GM23338 (cell line): ENCODE data around the gene MKRN1. TPM values are rescaled to one million over a fixed set of nuclear protein-coding genes. Genes with fewer than 3 reads are reported as not detected.

ENCODE experiments used
- ATAC-seq: fragments of 200-7000 bp; cut with Tn5 transposase; 3 replicates; pipeline ENCODE4 v1.9.1; 2020
- DNase-seq: peaks from one replicate; pipeline ENCODE4 v3.0.0-alpha.2; 2015; ENCODE audit warnings: low spot score
- H2AFZ ChIP-seq: fragments of 200-600 bp; sonication (generic); 2 replicates; pipeline ENCODE4 v1.8.0; 2016; ENCODE audit warnings: antibody characterized with exemption, mild to moderate bottlenecking, moderate library complexity
- H3F3A ChIP-seq: fragments of 200-600 bp; sonication (generic); replicated peaks from 2 replicates; pipeline ENCODE4 v1.8.0; 2017; ENCODE audit warnings: antibody characterized with exemption, mixed run types, low read depth
- H3K27ac ChIP-seq: fragments of 200-600 bp; sonication (generic); 2 replicates; pipeline ENCODE4 v1.6.1; 2016; ENCODE audit warnings: low read depth
- H3K27me3 ChIP-seq: fragments of 200-600 bp; sonication (generic); 2 replicates; pipeline ENCODE4 v1.8.0; 2016; ENCODE audit warnings: mild to moderate bottlenecking, mixed run types, moderate library complexity; ENCODE audit not compliant: insufficient read depth
- H3K36me3 ChIP-seq: fragments of 200-600 bp; sonication (generic); 2 replicates; pipeline ENCODE4 v1.8.0; 2016; ENCODE audit warnings: mild to moderate bottlenecking; ENCODE audit not compliant: insufficient read depth
- H3K4me1 ChIP-seq: fragments of 200-600 bp; sonication (generic); 2 replicates; pipeline ENCODE4 v1.8.0; 2016; ENCODE audit warnings: mild to moderate bottlenecking, moderate library complexity; ENCODE audit not compliant: insufficient read depth
- H3K4me2 ChIP-seq: fragments of 200-600 bp; sonication (generic); 2 replicates; pipeline ENCODE4 v1.7.1; 2017; ENCODE audit warnings: mixed run types
- H3K4me3 ChIP-seq: fragments of 200-600 bp; sonication (generic); 2 replicates; pipeline ENCODE4 v1.6.1; 2016; ENCODE audit warnings: mixed run types
- H3K79me2 ChIP-seq: fragments of 200-600 bp; sonication (generic); replicated peaks from 2 replicates; pipeline ENCODE4 v1.8.0; 2017; ENCODE audit warnings: mild to moderate bottlenecking; ENCODE audit not compliant: insufficient read depth
- H3K9me2 ChIP-seq: fragments of 200-600 bp; sonication (generic); 2 replicates; pipeline ENCODE4 v1.8.0; 2017; ENCODE audit not compliant: insufficient read depth
- H4K20me1 ChIP-seq: fragments of 200-600 bp; sonication (generic); replicated peaks from 2 replicates; pipeline ENCODE4 v1.8.0; 2017; ENCODE audit warnings: mild to moderate bottlenecking; ENCODE audit not compliant: insufficient read depth
- H3K27ac Mint-ChIP-seq: 2 replicates; pipeline ENCODE4 v1.8.0; 2020; ENCODE audit warnings: inconsistent platforms, mild to moderate bottlenecking, moderate library complexity, mixed read lengths
- H3K27me3 Mint-ChIP-seq: 3 replicates; pipeline ENCODE4 v1.8.0; 2022; ENCODE audit warnings: low read depth, mild to moderate bottlenecking, moderate library complexity, mixed read lengths, inconsistent platforms; ENCODE audit not compliant: insufficient read depth, poor library complexity
- H3K36me3 Mint-ChIP-seq: 3 replicates; pipeline ENCODE4 v1.8.0; 2021; ENCODE audit warnings: low read depth, mild to moderate bottlenecking, inconsistent platforms, moderate library complexity, mixed read lengths
- H3K4me1 Mint-ChIP-seq: 3 replicates; pipeline ENCODE4 v1.8.0; 2020; ENCODE audit warnings: mild to moderate bottlenecking, inconsistent platforms, mixed read lengths
- H3K4me3 Mint-ChIP-seq: 3 replicates; pipeline ENCODE4 v1.8.0; 2021; ENCODE audit warnings: moderate library complexity, mild to moderate bottlenecking, inconsistent platforms, mixed read lengths
- H3K9me3 Mint-ChIP-seq: 3 replicates; pipeline ENCODE4 v1.8.0; 2020; ENCODE audit warnings: moderate library complexity, mild to moderate bottlenecking, inconsistent platforms, mixed read lengths
- CREB1 ChIP-seq: fragments of 250-450 bp; sonication (Bioruptor Pico); IDR thresholded peaks from 2 replicates; pipeline ENCODE4 v1.5.0; 2020; ENCODE audit warnings: low read depth, mild to moderate bottlenecking, moderate library complexity
- EZH2 ChIP-seq: fragments of 200-600 bp; sonication (generic); IDR thresholded peaks from one replicate; pipeline ENCODE4 v1.8.0; 2017; ENCODE audit warnings: antibody characterized with exemption, mild to moderate bottlenecking, low read depth; ENCODE audit not compliant: unreplicated experiment
- NANOG ChIP-seq: IDR thresholded peaks from 2 replicates; pipeline ENCODE4 v1.6.1; 2016; ENCODE audit warnings: antibody characterized with exemption, borderline replicate concordance
- POLR2AphosphoS5 ChIP-seq: IDR thresholded peaks from 2 replicates; pipeline ENCODE4 v1.6.1; 2016; ENCODE audit warnings: antibody characterized with exemption, low read depth
- polyA plus RNA-seq: library from polyadenylated mRNA; unstranded; fragments of >200 nt; fragmentation: Nextera tagmentation; extraction: Ambion mirVana; gene quantifications from 2 replicates; pipeline ENCODE4 v1.2.1, GENCODE V29; 2016
- total RNA-seq: library from RNA; depleted of rRNA; stranded (reverse); fragments of >200 nt; shearing (Covaris generic); gene quantifications from 2 replicates; pipeline ENCODE4 v1.2.3, GENCODE V29; 2014
- TF ChIP-seq, protein P1 (sequence below), 2 experiments: fragments of 200-600 bp in 1 of 2; sonication (generic) in 1 of 2; conservative IDR thresholded peaks; 2 replicates each; pipeline versions ENCODE4 v1.5.1 to v1.6.1; 2016 to 2017; ENCODE audit warnings: antibody characterized with exemption in 2 of 2, low read depth in 2 of 2, mild to moderate bottlenecking in 2 of 2, moderate library complexity in 1 of 2
- TF ChIP-seq, protein P2 (sequence below): IDR thresholded peaks from one replicate; pipeline ENCODE4 v1.6.1; 2018; ENCODE audit warnings: antibody characterized with exemption; ENCODE audit not compliant: unreplicated experiment
- TF ChIP-seq, protein P3 (sequence below): IDR thresholded peaks from 2 replicates; pipeline ENCODE4 v1.6.1; 2016; ENCODE audit warnings: antibody characterized with exemption

The MKRN1 gene
- total and polyA plus RNA-seq, 2 experiments from 2014 or later: 65.0 to 86.8 TPM

- no peak overlapping the region for H3K4me3 ChIP-seq
- H3K9me2 ChIP-seq: no peaks in the 10 kb centered on the region
- no peaks in the 10 kb centered on the region for H4K20me1 ChIP-seq
- no peaks in the 10 kb centered on the region for H3K36me3 ChIP-seq
- H3K79me2 ChIP-seq: no peaks in the 10 kb centered on the region
- Mint-ChIP-seq H3K27ac (peak overlapping the region; percentile 59; the same call in 1 of the 2 replicates), H3K9me3 (no peaks in the 10 kb centered on the region), H3K4me1 (peaks cover 16% of the 10 kb centered on the region), H3K36me3 (no peaks in the 10 kb centered on the region), H3K4me3 (no peak overlapping the region), H3K27me3 (peaks cover 6% of the 10 kb centered on the region)
- H3K27ac ChIP-seq: 0 out of 2 replicates have a peak overlapping the region, but pooled peaks have one; percentile 32
- no peak for TF ChIP-seq POLR2AphosphoS5
- TF ChIP-seq, protein P1, sequence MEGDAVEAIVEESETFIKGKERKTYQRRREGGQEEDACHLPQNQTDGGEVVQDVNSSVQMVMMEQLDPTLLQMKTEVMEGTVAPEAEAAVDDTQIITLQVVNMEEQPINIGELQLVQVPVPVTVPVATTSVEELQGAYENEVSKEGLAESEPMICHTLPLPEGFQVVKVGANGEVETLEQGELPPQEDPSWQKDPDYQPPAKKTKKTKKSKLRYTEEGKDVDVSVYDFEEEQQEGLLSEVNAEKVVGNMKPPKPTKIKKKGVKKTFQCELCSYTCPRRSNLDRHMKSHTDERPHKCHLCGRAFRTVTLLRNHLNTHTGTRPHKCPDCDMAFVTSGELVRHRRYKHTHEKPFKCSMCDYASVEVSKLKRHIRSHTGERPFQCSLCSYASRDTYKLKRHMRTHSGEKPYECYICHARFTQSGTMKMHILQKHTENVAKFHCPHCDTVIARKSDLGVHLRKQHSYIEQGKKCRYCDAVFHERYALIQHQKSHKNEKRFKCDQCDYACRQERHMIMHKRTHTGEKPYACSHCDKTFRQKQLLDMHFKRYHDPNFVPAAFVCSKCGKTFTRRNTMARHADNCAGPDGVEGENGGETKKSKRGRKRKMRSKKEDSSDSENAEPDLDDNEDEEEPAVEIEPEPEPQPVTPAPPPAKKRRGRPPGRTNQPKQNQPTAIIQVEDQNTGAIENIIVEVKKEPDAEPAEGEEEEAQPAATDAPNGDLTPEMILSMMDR (conservative IDR thresholded peaks at IDR 0.05; ENCODE audit: low read depth in 2 of 2): peak in 1 of 2 experiments; percentile 22; a peak in 1 of 4 replicates
- peak overlapping the region; percentile 38 for H2AFZ ChIP-seq
- DNase-seq (peak; percentile 64), ATAC-seq (peak; percentile 96)
- peaks cover 13% of the 10 kb centered on the region; the same call in 1 of the 2 replicates for H3K4me1 ChIP-seq
- H3F3A ChIP-seq: no peaks in the 10 kb centered on the region
- H3K27me3 ChIP-seq: no peaks in the 10 kb centered on the region
- peak overlapping the region; percentile 64; the same call in 1 of the 2 replicates for H3K4me2 ChIP-seq
Observed at GRCh38 chr7:140506788-140507464, 27.6 kb upstream of the MKRN1 start.

DNA sequence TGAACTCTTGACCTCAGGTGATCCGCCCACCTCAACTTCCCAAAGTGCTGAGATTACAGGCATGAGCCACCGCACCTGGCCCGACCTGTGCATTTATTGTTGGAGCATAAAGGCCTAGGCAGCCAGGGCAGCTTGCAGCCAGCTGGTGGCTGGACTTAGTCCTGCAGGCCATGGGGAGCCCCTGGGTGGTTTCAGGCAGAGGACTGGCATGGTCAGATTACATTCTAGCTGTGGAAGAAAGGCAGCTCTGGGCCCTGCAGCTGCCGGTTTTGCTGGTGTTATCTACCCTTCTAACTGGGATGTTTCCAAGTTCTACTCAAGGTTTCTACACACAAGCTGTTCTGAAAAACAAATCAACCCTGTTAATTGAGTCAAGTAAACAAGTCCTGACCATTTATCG, 22.7 kb upstream of the MKRN1 start:
- no peaks in the 10 kb centered on the region for H3K9me3 Mint-ChIP-seq
- no peaks in the 10 kb centered on the region for H3K27me3 ChIP-seq
- no peaks in the 10 kb centered on the region for H3K36me3 Mint-ChIP-seq
- H3K79me2 ChIP-seq: no peaks in the 10 kb centered on the region
- H3K4me1 ChIP-seq: peaks cover 9% of the 10 kb centered on the region; the same call in 1 of the 2 replicates
- H3K4me3 Mint-ChIP-seq: no peak overlapping the region
- DNase-seq (no peak), ATAC-seq (peak; percentile 40)
- H4K20me1 ChIP-seq: no peaks in the 10 kb centered on the region
- H3K36me3 ChIP-seq: no peaks in the 10 kb centered on the region
- H3K27ac Mint-ChIP-seq: no peak overlapping the region
- H3K9me2 ChIP-seq: no peaks in the 10 kb centered on the region
- peaks cover 6% of the 10 kb centered on the region for H3K27me3 Mint-ChIP-seq
- peaks cover 7% of the 10 kb centered on the region for H3K4me1 Mint-ChIP-seq
- H2AFZ ChIP-seq: no peak overlapping the region
- no peak overlapping the region for H3K4me3 ChIP-seq
- no peak overlapping the region for H3K27ac ChIP-seq
- H3F3A ChIP-seq: no peaks in the 10 kb centered on the region
- H3K4me2 ChIP-seq: no peak overlapping the region
- TF ChIP-seq POLR2AphosphoS5: no peak
- TF ChIP-seq, protein P2, sequence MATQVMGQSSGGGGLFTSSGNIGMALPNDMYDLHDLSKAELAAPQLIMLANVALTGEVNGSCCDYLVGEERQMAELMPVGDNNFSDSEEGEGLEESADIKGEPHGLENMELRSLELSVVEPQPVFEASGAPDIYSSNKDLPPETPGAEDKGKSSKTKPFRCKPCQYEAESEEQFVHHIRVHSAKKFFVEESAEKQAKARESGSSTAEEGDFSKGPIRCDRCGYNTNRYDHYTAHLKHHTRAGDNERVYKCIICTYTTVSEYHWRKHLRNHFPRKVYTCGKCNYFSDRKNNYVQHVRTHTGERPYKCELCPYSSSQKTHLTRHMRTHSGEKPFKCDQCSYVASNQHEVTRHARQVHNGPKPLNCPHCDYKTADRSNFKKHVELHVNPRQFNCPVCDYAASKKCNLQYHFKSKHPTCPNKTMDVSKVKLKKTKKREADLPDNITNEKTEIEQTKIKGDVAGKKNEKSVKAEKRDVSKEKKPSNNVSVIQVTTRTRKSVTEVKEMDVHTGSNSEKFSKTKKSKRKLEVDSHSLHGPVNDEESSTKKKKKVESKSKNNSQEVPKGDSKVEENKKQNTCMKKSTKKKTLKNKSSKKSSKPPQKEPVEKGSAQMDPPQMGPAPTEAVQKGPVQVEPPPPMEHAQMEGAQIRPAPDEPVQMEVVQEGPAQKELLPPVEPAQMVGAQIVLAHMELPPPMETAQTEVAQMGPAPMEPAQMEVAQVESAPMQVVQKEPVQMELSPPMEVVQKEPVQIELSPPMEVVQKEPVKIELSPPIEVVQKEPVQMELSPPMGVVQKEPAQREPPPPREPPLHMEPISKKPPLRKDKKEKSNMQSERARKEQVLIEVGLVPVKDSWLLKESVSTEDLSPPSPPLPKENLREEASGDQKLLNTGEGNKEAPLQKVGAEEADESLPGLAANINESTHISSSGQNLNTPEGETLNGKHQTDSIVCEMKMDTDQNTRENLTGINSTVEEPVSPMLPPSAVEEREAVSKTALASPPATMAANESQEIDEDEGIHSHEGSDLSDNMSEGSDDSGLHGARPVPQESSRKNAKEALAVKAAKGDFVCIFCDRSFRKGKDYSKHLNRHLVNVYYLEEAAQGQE: no peak
- TF ChIP-seq, protein P3, sequence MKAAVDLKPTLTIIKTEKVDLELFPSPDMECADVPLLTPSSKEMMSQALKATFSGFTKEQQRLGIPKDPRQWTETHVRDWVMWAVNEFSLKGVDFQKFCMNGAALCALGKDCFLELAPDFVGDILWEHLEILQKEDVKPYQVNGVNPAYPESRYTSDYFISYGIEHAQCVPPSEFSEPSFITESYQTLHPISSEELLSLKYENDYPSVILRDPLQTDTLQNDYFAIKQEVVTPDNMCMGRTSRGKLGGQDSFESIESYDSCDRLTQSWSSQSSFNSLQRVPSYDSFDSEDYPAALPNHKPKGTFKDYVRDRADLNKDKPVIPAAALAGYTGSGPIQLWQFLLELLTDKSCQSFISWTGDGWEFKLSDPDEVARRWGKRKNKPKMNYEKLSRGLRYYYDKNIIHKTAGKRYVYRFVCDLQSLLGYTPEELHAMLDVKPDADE: no peak
- no peak for TF ChIP-seq CREB1
- TF ChIP-seq EZH2: no peak
- TF ChIP-seq NANOG: no peak
